WTC11 (cell line): Measurements from ENCODE around the gene WNT7A. TPM values are rescaled to one million over a fixed set of nuclear protein-coding genes. Genes with fewer than 3 reads are reported as not detected.

ENCODE experiments used
- ATAC-seq: fragments of 200-7000 bp; cut with Tn5 transposase; 2 replicates; pipeline ENCODE4 v1.10.0; 2021; ENCODE audit warnings: mild to moderate bottlenecking, moderate library complexity
- CTCF ChIA-PET: fragments of 300-600 bp; sonication (Branson Sonifier 250); formaldehyde crosslinking; loops from one replicate; lab custom pipeline; 2021; ENCODE audit warnings: antibody characterized with exemption; lab: Charles Lee
- POLR2A ChIA-PET: fragments of 350-600 bp; sonication (Branson Sonifier 250); formaldehyde crosslinking; loops from one replicate; lab custom pipeline; 2021; ENCODE audit warnings: antibody characterized with exemption; lab: Charles Lee
- DNase-seq: peaks from one replicate; pipeline ENCODE4 v3.0.0; 2021; ENCODE audit warnings: low spot score
- H3K27ac Mint-ChIP-seq: 2 replicates; pipeline ENCODE4 v1.8.0; 2021; ENCODE audit warnings: mixed read lengths
- H3K27me3 Mint-ChIP-seq: 2 replicates; pipeline ENCODE4 v1.8.0; 2021; ENCODE audit warnings: low read depth, mild to moderate bottlenecking, moderate library complexity, mixed read lengths
- H3K36me3 Mint-ChIP-seq: 2 replicates; pipeline ENCODE4 v1.8.0; 2021; ENCODE audit warnings: mixed read lengths
- H3K4me1 Mint-ChIP-seq: 2 replicates; pipeline ENCODE4 v1.8.0; 2022; ENCODE audit warnings: mixed read lengths
- H3K4me3 Mint-ChIP-seq: 2 replicates; pipeline ENCODE4 v1.8.0; 2021; ENCODE audit warnings: mild to moderate bottlenecking, moderate library complexity, mixed read lengths
- H3K9me3 Mint-ChIP-seq: 2 replicates; pipeline ENCODE4 v1.8.0; 2021; ENCODE audit warnings: mixed read lengths
- ATF2 ChIP-seq: sonication (generic); formaldehyde crosslinking; IDR thresholded peaks from 2 replicates; pipeline ENCODE4 v1.8.1; 2022; ENCODE audit warnings: low read depth, missing genetic modification reagents, borderline replicate concordance
- EMX1 ChIP-seq: fragments of 250-450 bp; sonication (Bioruptor Pico); IDR thresholded peaks from 2 replicates; pipeline ENCODE4 v1.8.0; 2021; ENCODE audit warnings: mild to moderate bottlenecking
- FOXK1 ChIP-seq: sonication (generic); formaldehyde crosslinking; IDR thresholded peaks from 2 replicates; pipeline ENCODE4 v1.8.0; 2022; ENCODE audit warnings: mild to moderate bottlenecking, moderate library complexity, missing genetic modification reagents
- GTF2I ChIP-seq: fragments of 250-450 bp; sonication (Bioruptor Pico); conservative IDR thresholded peaks from 2 replicates; pipeline ENCODE4 v1.4.0; 2021; ENCODE audit warnings: mild to moderate bottlenecking
- HMGA2 ChIP-seq: fragments of 250-450 bp; sonication (Bioruptor Pico); IDR thresholded peaks from 2 replicates; pipeline ENCODE4 v1.4.0; 2021; ENCODE audit warnings: mild to moderate bottlenecking, moderate library complexity
- IRF2 ChIP-seq: sonication (generic); formaldehyde crosslinking; IDR thresholded peaks from 2 replicates; pipeline ENCODE4 v1.8.0; 2022; ENCODE audit warnings: low read depth, missing genetic modification reagents, borderline replicate concordance
- JAZF1 ChIP-seq: fragments of 250-450 bp; sonication (Bioruptor Pico); IDR thresholded peaks from 2 replicates; pipeline ENCODE4 v1.9.0; 2021; ENCODE audit warnings: moderate library complexity, mild to moderate bottlenecking, inconsistent platforms
- JUN ChIP-seq: sonication (generic); formaldehyde crosslinking; IDR thresholded peaks from 2 replicates; pipeline ENCODE4 v1.8.0; 2023; ENCODE audit warnings: mild to moderate bottlenecking, missing genetic modification reagents
- MYBL2 ChIP-seq: sonication (generic); formaldehyde crosslinking; IDR thresholded peaks from 2 replicates; pipeline ENCODE4 v1.8.1; 2023; ENCODE audit warnings: mild to moderate bottlenecking, moderate library complexity, missing genetic modification reagents
- PRRX2 ChIP-seq: fragments of 250-450 bp; sonication (Bioruptor Pico); IDR thresholded peaks from 2 replicates; pipeline ENCODE4 v1.8.0; 2021; ENCODE audit warnings: mild to moderate bottlenecking
- SMAD3 ChIP-seq: sonication (generic); formaldehyde crosslinking; IDR thresholded peaks from 2 replicates; pipeline ENCODE4 v1.8.0; 2022; ENCODE audit warnings: missing genetic modification reagents, mild to moderate bottlenecking, borderline replicate concordance
- SMAD4 ChIP-seq: sonication (generic); formaldehyde crosslinking; IDR thresholded peaks from 2 replicates; pipeline ENCODE4 v1.8.0; 2022; ENCODE audit warnings: mild to moderate bottlenecking, missing genetic modification reagents
- SOX15 ChIP-seq: fragments of 250-450 bp; sonication (Bioruptor Pico); IDR thresholded peaks from 2 replicates; pipeline ENCODE4 v1.9.0; 2021; ENCODE audit warnings: mild to moderate bottlenecking
- ZNF263 ChIP-seq: sonication (generic); formaldehyde crosslinking; IDR thresholded peaks from 2 replicates; pipeline ENCODE4 v1.8.1; 2022; ENCODE audit warnings: low read depth, mild to moderate bottlenecking, moderate library complexity, missing genetic modification reagents
- ZNF416 ChIP-seq: fragments of 250-450 bp; sonication (Bioruptor Pico); IDR thresholded peaks from 2 replicates; pipeline ENCODE4 v1.9.0; 2021; ENCODE audit warnings: mild to moderate bottlenecking, inconsistent platforms
- total RNA-seq: library from RNA; stranded (reverse); gene quantifications from 3 replicates; pipeline ENCODE4 v1.2.3, GENCODE V29; 2021
- TF ChIP-seq, protein P1 (sequence below): fragments of 250-450 bp; sonication (Bioruptor Pico); IDR thresholded peaks from 2 replicates; pipeline ENCODE4 v1.9.0; 2021; ENCODE audit warnings: mild to moderate bottlenecking
- TF ChIP-seq, protein P2 (sequence below): fragments of 250-450 bp; sonication (Bioruptor Pico); IDR thresholded peaks from 2 replicates; pipeline ENCODE4 v1.8.0; 2021; ENCODE audit warnings: mild to moderate bottlenecking
- TF ChIP-seq, protein P3 (sequence below): sonication (generic); formaldehyde crosslinking; IDR thresholded peaks from 2 replicates; pipeline ENCODE4 v1.8.1; 2022; ENCODE audit warnings: low read depth, mild to moderate bottlenecking, moderate library complexity, missing genetic modification reagents, borderline replicate concordance

WNT7A gene
- total RNA-seq, 1 experiment from 2014 or later: 0.04 TPM

DNA sequence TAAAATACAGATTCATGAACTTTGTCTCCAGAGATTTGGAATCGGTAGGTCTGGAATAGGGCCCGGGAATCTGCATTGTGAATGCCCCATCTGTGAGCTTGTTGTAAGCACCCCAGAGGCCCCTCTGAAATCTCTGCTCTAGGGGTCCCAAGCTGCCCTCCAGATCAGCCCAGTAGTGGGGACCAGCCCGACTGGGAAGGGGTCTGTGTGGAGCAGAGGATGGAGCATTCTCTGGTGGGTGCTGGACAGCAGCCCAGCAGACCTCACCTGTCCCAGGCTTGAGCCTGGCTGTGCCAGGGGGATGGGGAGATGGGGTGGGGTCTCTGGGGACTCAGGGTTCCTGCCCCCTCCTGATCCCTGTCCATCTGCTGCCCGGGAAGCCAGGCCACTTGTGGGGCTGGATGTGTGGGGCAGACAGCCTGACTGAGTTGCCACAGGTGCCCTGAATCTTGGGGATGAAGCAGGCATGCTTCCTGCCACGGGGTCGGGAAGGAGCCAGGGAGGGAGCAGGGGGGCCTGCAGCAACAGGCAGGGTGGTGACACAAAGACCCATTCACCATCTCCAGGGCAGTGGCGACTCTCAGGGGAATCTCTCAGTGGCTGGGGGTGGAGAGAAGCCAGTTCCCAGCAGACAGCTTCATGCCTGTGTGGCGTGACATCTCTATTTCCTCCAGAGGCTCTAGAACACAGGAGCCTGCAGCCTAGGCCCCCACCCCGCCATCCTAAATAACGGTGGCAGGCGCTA, 99.3 kb downstream of the WNT7A start:
- CTCF ChIA-PET: interaction anchor here (3.5 kb wide), 1 partner anchor 123 kb away, joined by 15 read pairs; no protein-coding TSS in a partner anchor

GRCh38 chr3:13776253-13777050, 103.4 kb downstream of the WNT7A start:
- Mint-ChIP-seq H3K4me1 (0 out of 2 replicates have a peak, but pooled peaks cover 1% of the 10 kb centered on the region), H3K4me3 (no peak overlapping the region), H3K9me3 (no peaks in the 10 kb centered on the region), H3K36me3 (no peaks in the 10 kb centered on the region), H3K27ac (no peak overlapping the region), H3K27me3 (no peaks in the 10 kb centered on the region; the same call in none of the 2 replicates)
- DNase-seq (no peak), ATAC-seq (0 out of 2 replicates have a peak, but pooled peaks have one; percentile 53)
- POLR2A ChIA-PET: interaction anchor here (0.6 kb wide), 1 partner anchor 190 kb away, joined by 4 read pairs; no protein-coding TSS in a partner anchor
- TF ChIP-seq FOXK1 (CRISPR knock-in tag): no peak
- TF ChIP-seq JAZF1 (CRISPR knock-in tag): no peak
- TF ChIP-seq HMGA2 (CRISPR knock-in tag): no peak
- no peak for TF ChIP-seq SMAD3
- TF ChIP-seq JUN (CRISPR knock-in tag): no peak
- no peak for TF ChIP-seq ZNF263 (CRISPR knock-in tag)
- no peak for TF ChIP-seq MYBL2 (CRISPR knock-in tag)
- TF ChIP-seq GTF2I: no peak
- TF ChIP-seq SOX15: no peak
- no peak for TF ChIP-seq PRRX2 (CRISPR knock-in tag)
- no peak for TF ChIP-seq SMAD4
- TF ChIP-seq EMX1 (CRISPR knock-in tag): no peak
- no peak for TF ChIP-seq ATF2
- TF ChIP-seq, protein P1, sequence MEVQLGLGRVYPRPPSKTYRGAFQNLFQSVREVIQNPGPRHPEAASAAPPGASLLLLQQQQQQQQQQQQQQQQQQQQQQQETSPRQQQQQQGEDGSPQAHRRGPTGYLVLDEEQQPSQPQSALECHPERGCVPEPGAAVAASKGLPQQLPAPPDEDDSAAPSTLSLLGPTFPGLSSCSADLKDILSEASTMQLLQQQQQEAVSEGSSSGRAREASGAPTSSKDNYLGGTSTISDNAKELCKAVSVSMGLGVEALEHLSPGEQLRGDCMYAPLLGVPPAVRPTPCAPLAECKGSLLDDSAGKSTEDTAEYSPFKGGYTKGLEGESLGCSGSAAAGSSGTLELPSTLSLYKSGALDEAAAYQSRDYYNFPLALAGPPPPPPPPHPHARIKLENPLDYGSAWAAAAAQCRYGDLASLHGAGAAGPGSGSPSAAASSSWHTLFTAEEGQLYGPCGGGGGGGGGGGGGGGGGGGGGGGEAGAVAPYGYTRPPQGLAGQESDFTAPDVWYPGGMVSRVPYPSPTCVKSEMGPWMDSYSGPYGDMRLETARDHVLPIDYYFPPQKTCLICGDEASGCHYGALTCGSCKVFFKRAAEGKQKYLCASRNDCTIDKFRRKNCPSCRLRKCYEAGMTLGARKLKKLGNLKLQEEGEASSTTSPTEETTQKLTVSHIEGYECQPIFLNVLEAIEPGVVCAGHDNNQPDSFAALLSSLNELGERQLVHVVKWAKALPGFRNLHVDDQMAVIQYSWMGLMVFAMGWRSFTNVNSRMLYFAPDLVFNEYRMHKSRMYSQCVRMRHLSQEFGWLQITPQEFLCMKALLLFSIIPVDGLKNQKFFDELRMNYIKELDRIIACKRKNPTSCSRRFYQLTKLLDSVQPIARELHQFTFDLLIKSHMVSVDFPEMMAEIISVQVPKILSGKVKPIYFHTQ (CRISPR knock-in tag): no peak
- TF ChIP-seq, protein P2, sequence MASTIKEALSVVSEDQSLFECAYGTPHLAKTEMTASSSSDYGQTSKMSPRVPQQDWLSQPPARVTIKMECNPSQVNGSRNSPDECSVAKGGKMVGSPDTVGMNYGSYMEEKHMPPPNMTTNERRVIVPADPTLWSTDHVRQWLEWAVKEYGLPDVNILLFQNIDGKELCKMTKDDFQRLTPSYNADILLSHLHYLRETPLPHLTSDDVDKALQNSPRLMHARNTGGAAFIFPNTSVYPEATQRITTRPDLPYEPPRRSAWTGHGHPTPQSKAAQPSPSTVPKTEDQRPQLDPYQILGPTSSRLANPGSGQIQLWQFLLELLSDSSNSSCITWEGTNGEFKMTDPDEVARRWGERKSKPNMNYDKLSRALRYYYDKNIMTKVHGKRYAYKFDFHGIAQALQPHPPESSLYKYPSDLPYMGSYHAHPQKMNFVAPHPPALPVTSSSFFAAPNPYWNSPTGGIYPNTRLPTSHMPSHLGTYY (CRISPR knock-in tag): no peak
- TF ChIP-seq, protein P3, sequence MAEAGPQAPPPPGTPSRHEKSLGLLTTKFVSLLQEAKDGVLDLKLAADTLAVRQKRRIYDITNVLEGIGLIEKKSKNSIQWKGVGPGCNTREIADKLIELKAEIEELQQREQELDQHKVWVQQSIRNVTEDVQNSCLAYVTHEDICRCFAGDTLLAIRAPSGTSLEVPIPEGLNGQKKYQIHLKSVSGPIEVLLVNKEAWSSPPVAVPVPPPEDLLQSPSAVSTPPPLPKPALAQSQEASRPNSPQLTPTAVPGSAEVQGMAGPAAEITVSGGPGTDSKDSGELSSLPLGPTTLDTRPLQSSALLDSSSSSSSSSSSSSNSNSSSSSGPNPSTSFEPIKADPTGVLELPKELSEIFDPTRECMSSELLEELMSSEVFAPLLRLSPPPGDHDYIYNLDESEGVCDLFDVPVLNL (CRISPR knock-in tag): no peak
- no peak for TF ChIP-seq IRF2 (CRISPR knock-in tag)
- CTCF ChIA-PET: interaction anchor here (0.6 to 1.8 kb wide), 10 partner anchors 9 to 316 kb away, joined by 3 to 10 read pairs (median 3); no protein-coding TSS in a partner anchor

More for the DNA sequence above, 99.3 kb downstream of the WNT7A start:
- DNase-seq (no peak), ATAC-seq (no peak)
- H3K4me3 Mint-ChIP-seq: no peak overlapping the region
- H3K27ac Mint-ChIP-seq: no peak overlapping the region
- no peaks in the 10 kb centered on the region for H3K9me3 Mint-ChIP-seq
- no peaks in the 10 kb centered on the region; the same call in none of the 2 replicates for H3K27me3 Mint-ChIP-seq
- H3K36me3 Mint-ChIP-seq: no peaks in the 10 kb centered on the region
- POLR2A ChIA-PET: no interaction called here
- TF ChIP-seq ZNF416 (CRISPR knock-in tag): no peak
- peaks cover 11% of the 10 kb centered on the region for H3K4me1 Mint-ChIP-seq
